MCF 10A (cell line): ENCODE results near the gene TRPV5. TPM values are rescaled to one million over a fixed set of nuclear protein-coding genes. Genes with fewer than 3 reads are reported as not detected.
A peak's percentile ranks its signal among the peaks of the same experiment; 100 is the strongest.

Source experiments
- BruUV-seq: library from RNA; stranded (reverse); fragments of 400-500 nt; replicated peaks from 2 replicates; lab custom pipeline; 2021; lab: Mats Ljungman, UMichigan
- CTCF ChIA-PET: fragments of 300-600 bp; sonication (Branson Sonifier 250); formaldehyde crosslinking; extraction: SDS; loops from one replicate; lab custom pipeline; 2021; ENCODE audit warnings: antibody characterized with exemption, inconsistent platforms; lab: Yijun Ruan, JAX
- POLR2A ChIA-PET: fragments of 300-600, 350-650 bp; sonication (Branson Sonifier 250); formaldehyde crosslinking; extraction: SDS; loops from one replicate; lab custom pipeline; 2020; ENCODE audit warnings: antibody characterized with exemption, inconsistent platforms; lab: Yijun Ruan, JAX
- DNase-seq: peaks from one replicate; pipeline ENCODE4 v3.0.0-alpha.2; 2018; ENCODE audit not compliant: unreplicated experiment
- H3K27ac Mint-ChIP-seq: one replicate; pipeline ENCODE4 v1.8.0; 2022; ENCODE audit warnings: mild to moderate bottlenecking, low read depth, mixed read lengths; ENCODE audit not compliant: unreplicated experiment
- H3K27me3 Mint-ChIP-seq: one replicate; pipeline ENCODE4 v1.8.0; 2022; ENCODE audit warnings: mixed read lengths; ENCODE audit not compliant: insufficient read depth, unreplicated experiment
- H3K36me3 Mint-ChIP-seq: one replicate; pipeline ENCODE4 v1.8.0; 2022; ENCODE audit warnings: mild to moderate bottlenecking, moderate library complexity, mixed read lengths; ENCODE audit not compliant: insufficient read depth, unreplicated experiment
- H3K4me1 Mint-ChIP-seq: one replicate; pipeline ENCODE4 v1.8.0; 2022; ENCODE audit warnings: mixed read lengths; ENCODE audit not compliant: insufficient read depth, unreplicated experiment
- H3K4me3 Mint-ChIP-seq: one replicate; pipeline ENCODE4 v1.8.0; 2022; ENCODE audit warnings: mild to moderate bottlenecking, moderate library complexity, mixed read lengths; ENCODE audit not compliant: unreplicated experiment
- H3K9me3 Mint-ChIP-seq: one replicate; pipeline ENCODE4 v1.8.0; 2022; ENCODE audit warnings: mixed read lengths; ENCODE audit not compliant: unreplicated experiment
- CTCF ChIP-seq: fragments of 200-600 bp; IDR thresholded peaks from one replicate; pipeline ENCODE4 v1.8.0; 2022; ENCODE audit warnings: antibody characterized with exemption, mild to moderate bottlenecking; ENCODE audit not compliant: unreplicated experiment
- intact Hi-C: fragments of 100-400 bp; cut with micrococcal nuclease; formaldehyde crosslinking; loops from 2 replicates; pipeline ENCODE4 v1.14.1; 2022
- total RNA-seq: library from RNA; stranded (reverse); gene quantifications from 2 replicates; pipeline ENCODE4 v1.2.3, GENCODE V29; 2022

The TRPV5 gene
- total RNA-seq, 1 experiment from 2014 or later = not detected

GRCh38 chr7:142948603-142949002 is 15.1 kb upstream of the TRPV5 start:
- BruUV-seq = no TSS peak
- POLR2A ChIA-PET = no interaction called here
- Mint-ChIP-seq H3K27ac (no peak overlapping the region), H3K9me3 (peaks cover 8% of the 10 kb centered on the region), H3K27me3 (peaks cover 34% of the 10 kb centered on the region), H3K4me1 (peaks cover 4% of the 10 kb centered on the region), H3K36me3 (no peaks in the 10 kb centered on the region), H3K4me3 (no peak overlapping the region)
- no peak for TF ChIP-seq CTCF
- no peak for DNase-seq
- intact Hi-C loops = no loop called here
- CTCF ChIA-PET = interaction anchor here (1.3 to 2.5 kb wide), 2 partner anchors 55 to 68 kb away, joined by 4 to 12 read pairs; no protein-coding TSS in a partner anchor

GRCh38 chr7:142945001-142945400 is 11.5 kb upstream of the TRPV5 start:
- Mint-ChIP-seq H3K27me3 (peaks cover 15% of the 10 kb centered on the region), H3K36me3 (no peaks in the 10 kb centered on the region), H3K27ac (no peak overlapping the region), H3K9me3 (no peaks in the 10 kb centered on the region), H3K4me3 (no peak overlapping the region), H3K4me1 (peaks cover 6% of the 10 kb centered on the region)
- DNase-seq = no peak
- intact Hi-C loops = no loop called here
- POLR2A ChIA-PET = no interaction called here
- TF ChIP-seq CTCF = no peak
- CTCF ChIA-PET = interaction anchor here (0.6 to 2.4 kb wide), 3 partner anchors 55 to 78 kb away, joined by 3 to 13 read pairs (median 3); no protein-coding TSS in a partner anchor
- BruUV-seq = no TSS peak

- ChIA-PET CTCF (interaction anchor here (1.0 to 2.4 kb wide), 3 partner anchors 26 to 77 kb away, joined by 3 to 13 read pairs (median 3); no protein-coding TSS in a partner anchor), POLR2A (interaction anchor here (0.6 to 1.0 kb wide), 2 partner anchors 44 to 45 kb away, joined by 3 read pairs; no protein-coding TSS in a partner anchor)
- intact Hi-C loops = no loop called here
- no peaks in the 10 kb centered on the region for H3K9me3 Mint-ChIP-seq
- H3K27me3 Mint-ChIP-seq = peaks cover 17% of the 10 kb centered on the region
- BruUV-seq = no TSS peak
- H3K27ac Mint-ChIP-seq = no peak overlapping the region
- H3K4me1 Mint-ChIP-seq = peaks cover 6% of the 10 kb centered on the region
- TF ChIP-seq CTCF = no peak
- H3K4me3 Mint-ChIP-seq = no peak overlapping the region
- no peaks in the 10 kb centered on the region for H3K36me3 Mint-ChIP-seq
- DNase-seq = peak; percentile 50
Observed at GRCh38 chr7:142943706-142944268, 10.2 kb upstream of the TRPV5 start.

DNA sequence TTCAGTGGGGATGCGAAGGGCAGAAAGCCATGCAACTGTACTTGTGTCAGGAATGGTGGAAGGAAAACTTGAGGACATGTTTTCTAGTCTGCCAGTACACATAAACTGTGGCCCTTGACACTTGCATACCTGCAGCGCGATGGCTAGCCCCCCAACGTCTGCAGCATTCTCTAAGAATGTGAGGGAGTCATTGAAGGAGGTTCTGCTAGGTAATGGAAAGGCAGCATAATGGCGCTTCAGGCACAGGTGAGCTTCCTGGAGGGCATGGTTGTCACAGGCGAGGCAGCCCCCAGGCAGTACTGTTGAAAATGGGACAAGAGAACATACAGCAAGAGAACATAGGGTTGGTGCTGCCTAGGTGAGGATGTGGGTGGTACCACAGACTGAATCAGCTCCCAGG is 9.2 kb upstream of the TRPV5 start:
- peaks cover 6% of the 10 kb centered on the region for H3K4me1 Mint-ChIP-seq
- no peak for TF ChIP-seq CTCF
- H3K4me3 Mint-ChIP-seq = no peak overlapping the region
- DNase-seq = no peak
- ChIA-PET POLR2A (no interaction called here), CTCF (interaction anchor here (0.5 to 2.4 kb wide), 4 partner anchors 27 to 422 kb away, joined by 3 to 13 read pairs (median 4); no protein-coding TSS in a partner anchor)
- BruUV-seq = no TSS peak
- intact Hi-C loops = no loop called here
- H3K9me3 Mint-ChIP-seq = no peaks in the 10 kb centered on the region
- H3K36me3 Mint-ChIP-seq = no peaks in the 10 kb centered on the region
- H3K27ac Mint-ChIP-seq = no peak overlapping the region
- peaks cover 11% of the 10 kb centered on the region for H3K27me3 Mint-ChIP-seq
